NCI-H146 (cell line): ENCODE data around the gene RPRM.
"Not testable (repeated sequence)": the region's sequence is repeated elsewhere in the genome, so short reads cannot be mapped to it uniquely, and the experiment has no call there.

Experiments used
- DNase-seq: peaks from one replicate; lab custom pipeline; 2025; lab: John Stamatoyannopoulos, UW

The RPRM gene

DNA sequence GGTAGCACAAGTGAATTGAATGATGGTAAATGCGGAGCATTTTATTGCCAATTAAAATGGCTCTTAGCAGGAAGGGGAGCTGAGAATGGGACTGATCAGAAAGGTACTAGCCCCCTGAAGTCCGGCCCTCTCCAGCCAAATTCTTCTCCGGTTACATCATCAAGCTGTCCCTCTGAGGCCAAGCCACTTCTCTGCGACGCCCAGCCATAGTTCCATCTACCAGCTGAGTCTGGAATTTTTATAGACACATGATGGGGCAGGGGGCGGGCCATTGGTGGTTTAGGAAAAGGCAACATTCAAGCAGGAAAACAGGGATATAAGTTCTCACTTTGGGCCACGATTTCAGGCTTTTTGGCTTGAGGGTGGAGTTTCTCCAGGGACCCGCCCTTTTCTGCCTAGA, 22.7 kb downstream of the RPRM start:
- DNase-seq: no peak

DNA sequence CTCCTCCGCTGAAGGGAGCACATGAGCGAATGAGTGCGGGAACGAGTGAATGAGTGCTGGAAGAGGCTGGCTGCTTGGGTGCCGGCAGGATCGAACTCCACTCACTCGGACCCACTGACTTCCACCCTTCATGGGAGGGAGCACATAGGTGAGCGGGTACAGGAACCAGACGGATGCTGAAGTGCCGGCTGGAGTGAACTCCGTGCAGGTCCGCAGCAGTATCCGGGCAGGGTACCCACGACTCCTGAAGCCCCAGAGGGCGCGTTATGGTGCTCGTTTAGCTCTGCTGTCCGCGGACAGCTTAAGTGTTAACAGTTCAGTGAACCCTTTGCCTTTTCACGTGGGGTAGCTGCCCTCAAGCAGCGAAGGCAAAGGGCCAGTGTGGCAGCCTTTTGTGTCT, 23.2 kb downstream of the RPRM start:
- DNase-seq: no peak

GRCh38 chr2:153451611-153452010, 27.0 kb downstream of the RPRM start:
- DNase-seq: no peak

- no peak for DNase-seq
These were observed 35.5 kb downstream of the RPRM start for GRCh38 chr2:153443106-153443505.

DNA sequence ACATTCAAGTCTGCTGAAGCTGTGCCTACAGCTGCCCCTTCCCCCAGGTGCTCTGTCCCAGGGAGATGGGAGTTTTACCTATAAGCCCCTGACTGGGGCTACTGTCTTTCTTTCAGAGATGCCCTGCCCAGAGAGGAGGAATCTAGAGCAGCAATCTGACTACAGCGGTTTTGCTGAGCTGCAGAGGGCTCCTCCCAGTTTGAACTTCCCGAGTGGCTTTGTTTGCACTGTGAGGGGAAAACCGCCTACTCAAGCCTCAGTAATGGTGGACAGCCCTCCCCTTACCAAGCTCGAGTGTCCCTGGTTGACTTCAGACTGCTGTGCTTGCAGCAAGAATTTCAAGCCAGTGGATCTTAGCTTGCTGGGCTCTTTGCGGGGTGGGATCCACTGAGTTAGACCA, 35.9 kb downstream of the RPRM start:
- DNase-seq: not testable (repeated sequence)

DNA sequence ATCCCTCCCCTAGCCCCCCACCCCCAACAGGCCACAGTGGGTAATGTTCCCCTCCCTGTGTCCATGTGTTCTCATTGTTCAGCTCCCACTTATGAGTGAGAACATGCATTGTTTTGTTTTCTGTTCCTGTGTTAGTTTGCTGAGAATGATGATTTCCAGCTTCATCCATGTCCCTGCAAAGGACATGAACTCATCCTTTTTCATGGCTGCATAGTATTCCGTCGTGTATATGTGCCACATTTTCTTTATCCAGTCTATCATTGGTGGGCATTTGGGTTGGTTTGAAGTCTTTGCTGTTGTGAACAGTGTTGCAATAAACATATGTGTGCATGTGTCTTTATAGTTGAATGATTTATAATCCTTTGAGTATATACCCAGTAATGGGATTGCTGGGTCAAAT, 38.5 kb downstream of the RPRM start:
- DNase-seq: not testable (repeated sequence)

DNA sequence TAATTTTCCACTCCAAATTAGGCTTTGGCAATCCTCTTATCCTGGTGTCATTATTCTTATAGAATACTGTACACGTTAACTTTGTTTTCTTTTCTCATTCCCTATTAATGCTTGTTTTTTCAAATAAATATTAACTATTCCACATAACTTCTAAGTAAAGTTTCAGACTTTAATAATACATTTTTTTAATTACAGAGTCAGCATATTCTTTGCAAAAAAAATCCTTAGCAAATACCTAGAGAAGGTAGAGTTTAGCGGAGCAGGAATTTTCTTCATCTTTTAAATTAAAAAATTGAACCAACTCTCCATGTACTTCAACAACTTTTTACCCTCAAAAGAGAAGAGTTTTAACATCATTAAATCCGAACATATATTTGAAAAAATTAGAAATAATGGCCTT, 45.2 kb downstream of the RPRM start:
- no peak for DNase-seq

DNA sequence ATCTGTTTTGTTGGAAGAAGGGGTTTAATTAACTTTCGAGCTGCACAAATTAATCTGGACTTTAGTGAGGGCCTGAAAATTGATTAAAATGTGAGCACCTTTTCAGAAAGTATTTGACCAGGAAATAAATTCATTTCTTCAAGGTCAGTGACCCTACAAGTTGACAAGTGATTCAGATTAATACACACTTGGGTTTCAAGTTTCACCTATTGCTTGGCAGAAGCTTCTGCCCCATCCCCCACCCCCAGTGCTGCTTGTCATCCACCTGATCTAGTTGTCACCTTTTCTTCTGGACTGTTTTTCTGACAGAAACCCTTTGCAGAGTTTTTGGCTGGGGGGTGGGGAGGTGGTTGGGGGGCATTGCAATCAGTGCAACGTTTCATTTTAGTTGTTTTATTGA, 46.2 kb downstream of the RPRM start:
- no peak for DNase-seq

DNA sequence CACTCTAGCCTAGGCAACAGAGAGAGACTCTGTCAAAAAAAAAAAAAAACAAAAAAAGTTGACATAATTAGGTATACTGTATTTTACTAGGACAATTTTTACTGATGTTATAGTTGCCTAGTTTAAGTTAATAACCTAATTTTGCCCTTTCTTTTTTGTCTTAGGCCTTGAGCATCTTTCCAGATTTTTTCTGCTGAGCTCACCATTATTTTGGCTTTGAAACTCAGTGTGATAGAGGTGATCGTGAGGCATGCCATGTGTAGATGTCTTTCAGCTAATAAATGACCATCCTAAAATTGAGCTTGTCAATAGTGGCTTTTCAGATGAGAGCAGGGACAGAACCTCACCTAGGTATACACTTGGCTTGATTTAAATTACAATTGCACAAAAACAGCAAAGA, 47.4 kb downstream of the RPRM start:
- DNase-seq: no peak
